Measurements from ENCODE around the gene CLMN. TPM values are rescaled to one million over a fixed set of nuclear protein-coding genes. Genes with fewer than 3 reads are reported as not detected.

The CLMN gene
- total and polyA plus RNA-seq, 2 of the 8 experiments (the other 6 are each of a cell fraction or from before 2014, with no cell fraction given) = 1.6 to 8.2 TPM

DNA sequence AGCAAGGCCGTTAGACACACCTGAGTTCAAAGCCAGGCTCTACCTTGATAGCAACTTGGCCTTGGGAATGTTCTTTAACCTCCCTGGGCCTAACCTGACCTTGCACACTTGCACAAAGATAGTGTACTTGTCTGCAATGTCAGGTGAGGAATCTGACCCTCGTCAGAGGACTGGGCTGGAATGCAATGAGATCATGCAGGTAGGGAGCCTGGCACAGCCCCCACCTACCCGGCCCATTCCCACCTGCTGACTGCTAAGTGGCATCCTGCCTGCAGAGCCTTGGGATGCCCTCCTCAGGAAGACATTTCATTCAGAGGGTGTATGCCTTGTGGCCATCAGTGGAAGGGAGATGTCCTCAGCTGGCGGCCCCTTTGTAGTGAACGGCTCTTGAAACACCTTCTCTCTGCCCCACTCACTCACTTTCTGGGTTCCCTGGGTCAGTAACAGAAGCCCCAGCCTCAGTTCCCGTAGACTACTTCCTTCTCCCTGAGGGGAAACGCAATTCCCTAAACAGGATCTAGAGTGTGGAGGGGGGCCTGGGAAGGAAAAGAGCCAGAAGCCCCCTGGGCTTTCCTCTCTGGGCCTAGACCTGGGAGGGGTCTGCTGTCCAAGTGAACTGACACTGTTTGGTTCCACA, 94.3 kb downstream of the CLMN start:
- TF ChIP-seq YY1 (IDR thresholded peaks at IDR 0.05; ENCODE audit: low read depth, low read length) = no peak
- 0 out of 2 replicates have a peak, but pooled peaks have one; percentile 26 for TF ChIP-seq TEAD4 (IDR thresholded peaks at IDR 0.05; ENCODE audit: low read depth, low read length)
- Histone ChIP-seq H3K4me1 (replicated peaks in 1 of 4; ENCODE audit: control insufficient read depth in 3 of 4, insufficient read depth in 4 of 4, low read length in 3 of 4) (peaks cover 3 to 24% (median 14%) of the 10 kb centered on the region in 4 experiments; a peak in 6 of 7 replicates), H4K8ac (ENCODE audit: extremely low read depth, insufficient read depth, low read length) (no peak overlapping the region), H3K18ac (ENCODE audit: extremely low read depth, low read length) (no peak overlapping the region), H4K20me1 (replicated peaks in 1 of 2; ENCODE audit: control insufficient read depth in 1 of 2, insufficient read depth in 2 of 2, low read length in 2 of 2) (no peaks in the 10 kb centered on the region), H2AFZ (ENCODE audit: low read length) (no peak overlapping the region), H4K5ac (ENCODE audit: insufficient read length, low read depth, low read length) (no peak overlapping the region), H2BK12ac (ENCODE audit: low read depth, low read length) (no peak overlapping the region), H3K27ac (ENCODE audit: low read depth, low read length) (no peak overlapping the region), H2AK5ac (ENCODE audit: low read depth, low read length) (no peak overlapping the region), H3K79me2 (ENCODE audit: control insufficient read depth in 1 of 2, insufficient read depth in 2 of 2, low read length in 2 of 2) (no peaks in the 10 kb centered on the region), H2BK15ac (ENCODE audit: low read length) (no peak overlapping the region), H3K27me3 (replicated peaks in 1 of 4; ENCODE audit: control insufficient read depth in 3 of 4, extremely low read depth in 1 of 4, insufficient read depth in 3 of 4, low read length in 3 of 4) (no peaks in the 10 kb centered on the region), H3K4me3 (ENCODE audit: extremely low read depth in 1 of 4, insufficient read depth in 2 of 4, low read depth in 3 of 4, low read length in 4 of 4) (no peak overlapping the region), H3K23me2 (ENCODE audit: low read depth, low read length) (no peaks in the 10 kb centered on the region), H3K9me3 (ENCODE audit: insufficient read depth in 2 of 2, low read depth in 1 of 2, low read length in 1 of 2) (no peaks in the 10 kb centered on the region), H2BK20ac (ENCODE audit: low read length) (no peak overlapping the region), H3K56ac (replicated peaks; ENCODE audit: insufficient read length, low read depth, low read length) (no peak overlapping the region), H3K4me2 (ENCODE audit: insufficient read depth in 1 of 2, low read depth in 2 of 2, low read length in 2 of 2) (no peak overlapping the region), H3K4ac (replicated peaks; ENCODE audit: insufficient read length, low read depth, low read length) (no peak overlapping the region), H3K14ac (ENCODE audit: insufficient read length) (no peak overlapping the region), H3K23ac (ENCODE audit: insufficient read length) (no peak overlapping the region), H3K79me1 (ENCODE audit: low read depth, low read length) (no peaks in the 10 kb centered on the region), H2BK5ac (ENCODE audit: low read depth, low read length) (no peak overlapping the region), H3K36me3 (ENCODE audit: control insufficient read depth in 2 of 4, insufficient read depth in 4 of 4, low read length in 3 of 4) (no peaks in the 10 kb centered on the region), H3K9ac (replicated peaks in 1 of 4; ENCODE audit: extremely low read depth in 1 of 4, low read depth in 3 of 4, low read length in 3 of 4) (no peak overlapping the region), H2BK120ac (replicated peaks; ENCODE audit: low read depth, low read length) (no peak overlapping the region), H4K91ac (replicated peaks; ENCODE audit: insufficient read length, low read length) (no peak overlapping the region)
- 90% methylated on average over 5 of the region's 7 CpGs; no CpG with 5 or more reads in 1 of the 2 experiments for WGBS, 2 experiments (ENCODE audit: extremely low coverage in 1 of 2, insufficient coverage in 1 of 2, insufficient read length in 1 of 2, insufficient replicate concordance in 2 of 2, low coverage in 1 of 2, low lambda C conversion rate in 2 of 2, missing lambda C conversion rate in 1 of 2)
- CTCF ChIA-PET (ENCODE audit: partially characterized antibody) = no interaction called here
- FAIRE-seq = no peak
- POLR2A ChIA-PET (ENCODE audit: partially characterized antibody) = no interaction called here
- DNase-seq (ENCODE audit: low read depth in 1 of 2, low spot score in 2 of 2) = no peak

All from H1 (cell line).